Amniotic stem cell (primary cell): ENCODE results near the gene PRSS12.
"Not testable (repeated sequence)": the region's sequence is repeated elsewhere in the genome, so short reads cannot be mapped to it uniquely, and the experiment has no call there.

Source experiments
- DNase-seq: peaks from one replicate; lab custom pipeline; 2025; lab: John Stamatoyannopoulos, UW

The PRSS12 gene

GRCh38 chr4:118322831-118323502 is 29.8 kb downstream of the PRSS12 start:
- no peak for DNase-seq

DNA sequence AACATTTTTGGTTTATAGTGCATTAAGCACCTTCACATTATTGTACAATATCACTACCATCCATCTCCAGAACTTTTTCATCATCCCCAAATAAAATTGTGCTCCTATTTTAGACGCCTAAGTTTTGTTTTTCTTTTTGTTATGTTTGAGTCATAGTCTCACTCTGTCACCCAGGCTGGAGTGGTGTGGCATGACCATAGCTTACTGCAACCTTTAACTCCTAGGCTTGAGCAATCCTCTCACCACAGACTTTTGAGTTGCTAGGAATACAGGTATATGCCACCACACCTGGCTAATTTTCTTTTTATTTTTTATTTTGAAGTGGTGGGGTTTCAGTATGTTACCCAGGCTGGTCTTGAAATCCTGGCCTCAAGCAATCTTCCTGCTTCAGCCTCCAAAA is 33.9 kb downstream of the PRSS12 start:
- no peak for DNase-seq

DNA sequence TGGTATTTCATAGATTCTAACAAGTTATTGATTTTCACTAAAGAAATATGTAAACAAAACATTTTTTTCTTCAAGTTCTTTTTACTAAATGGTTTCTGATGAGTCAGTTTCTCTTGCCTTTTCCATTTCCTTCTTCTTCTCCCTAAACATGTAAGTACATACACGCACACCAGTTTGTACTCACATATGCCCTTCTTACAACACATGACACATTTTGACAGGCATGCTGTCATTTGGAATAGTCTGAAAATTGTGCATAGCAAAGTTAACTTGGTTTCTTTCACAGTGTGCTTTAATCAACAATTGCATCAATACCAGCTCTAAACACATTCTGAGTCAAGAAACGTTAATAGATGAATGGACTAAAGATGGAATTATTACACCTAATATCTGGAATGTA is 35.1 kb downstream of the PRSS12 start:
- DNase-seq, result no peak

GRCh38 chr4:118314221-118314620 is 38.6 kb downstream of the PRSS12 start:
- no peak for DNase-seq

- DNase-seq, result no peak
Observed at GRCh38 chr4:118313098-118313497, 39.7 kb downstream of the PRSS12 start.

DNA sequence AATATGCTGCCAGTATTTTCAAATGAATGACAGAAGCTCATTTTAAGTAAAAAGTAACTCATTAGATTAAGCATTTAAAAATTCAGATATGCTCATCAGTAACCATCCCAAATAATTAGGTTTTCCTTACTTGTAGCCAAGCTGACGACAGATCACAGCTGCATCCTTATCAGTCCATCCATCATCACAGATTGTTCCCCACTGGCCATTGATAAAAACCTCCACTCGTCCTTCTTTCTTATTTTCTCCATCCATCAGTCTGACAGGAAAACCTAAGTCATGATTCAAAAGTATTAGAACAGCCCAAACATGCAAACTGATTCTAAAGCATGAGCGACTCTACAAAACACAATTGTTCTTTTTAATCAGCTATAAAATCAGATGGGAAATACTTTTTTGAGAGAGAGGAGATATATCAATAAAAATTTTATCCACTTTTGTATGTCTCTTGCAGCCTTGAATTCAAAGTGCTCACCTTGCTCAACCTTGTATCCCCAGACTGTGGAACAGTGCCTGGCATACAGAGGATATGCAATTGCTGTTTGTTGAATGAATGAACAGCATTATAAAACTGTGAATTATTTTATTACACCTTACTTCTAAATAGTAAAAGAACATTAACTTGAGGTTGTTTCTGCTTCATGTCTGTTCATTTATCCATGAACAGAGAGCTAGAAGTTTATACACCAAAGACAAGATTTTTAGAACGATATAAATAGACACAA is 44.3 kb downstream of the PRSS12 start:
- no peak for DNase-seq

GRCh38 chr4:118307643-118308042 is 45.2 kb downstream of the PRSS12 start:
- DNase-seq, result no peak

DNA sequence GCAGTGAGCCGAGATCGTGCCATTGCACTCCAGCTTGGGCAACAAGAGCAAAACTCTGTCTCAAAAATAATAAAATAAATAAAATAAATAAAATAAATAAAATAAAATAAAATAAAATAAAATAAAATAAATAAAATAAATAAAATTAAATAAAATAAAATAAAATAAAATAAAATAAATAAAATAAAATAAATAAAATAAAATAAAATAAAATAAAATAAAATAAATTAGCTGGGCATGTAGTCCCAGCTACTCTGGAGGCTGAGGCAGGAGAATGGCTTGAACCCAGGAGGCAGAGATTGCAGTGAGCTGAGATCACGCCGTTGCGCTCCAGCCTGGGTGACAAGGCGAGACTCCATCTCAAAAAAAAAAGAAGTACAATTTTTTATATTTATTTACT is 53.2 kb downstream of the PRSS12 start:
- DNase-seq, result not testable (repeated sequence)

- no peak for DNase-seq
Observed at GRCh38 chr4:118296729-118297128, 56.1 kb downstream of the PRSS12 start.

DNA sequence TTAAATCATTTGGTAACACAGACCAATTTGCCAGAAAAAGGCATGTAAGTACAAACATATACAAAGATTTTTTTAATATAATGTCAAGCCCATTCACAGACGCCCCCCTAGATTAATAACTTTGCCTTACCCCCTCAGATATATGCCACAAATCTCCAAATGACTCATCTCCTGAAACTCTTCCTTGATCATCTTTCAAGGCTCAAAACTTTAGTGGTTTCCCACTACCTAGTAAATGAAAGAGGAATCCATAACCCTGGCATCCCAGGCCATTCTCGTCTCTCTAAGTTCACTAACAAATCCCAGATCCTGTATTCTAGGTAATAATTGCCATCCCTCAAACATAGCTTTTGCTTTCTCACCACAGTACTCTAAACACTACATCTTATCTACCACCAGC is 61.9 kb downstream of the PRSS12 start:
- DNase-seq, result no peak

- DNase-seq, result peak; percentile 60
Observed at GRCh38 chr4:118289794-118290193, 63.0 kb downstream of the PRSS12 start.

- DNase-seq, result no peak
Observed at GRCh38 chr4:118287711-118288451, 64.9 kb downstream of the PRSS12 start.

GRCh38 chr4:118286685-118287084 is 66.1 kb downstream of the PRSS12 start:
- no peak for DNase-seq

DNA sequence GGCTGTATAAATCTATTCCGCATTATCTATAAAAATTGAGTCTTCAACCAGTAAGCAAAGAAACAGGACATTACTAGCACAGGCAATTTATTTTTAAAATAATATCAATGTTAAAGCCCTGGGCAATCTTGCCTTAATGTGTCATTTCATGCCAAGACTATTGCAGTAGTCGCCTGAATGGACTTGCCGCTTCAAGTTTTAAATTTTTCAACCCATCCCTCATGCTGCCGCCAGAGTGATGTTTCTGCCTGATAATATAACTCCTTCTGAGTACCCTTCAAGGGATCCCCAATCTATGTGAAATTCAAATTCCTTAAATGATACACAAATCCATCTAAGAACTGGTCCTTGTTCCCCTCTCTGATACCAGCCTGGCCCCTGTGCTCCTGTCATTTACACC is 66.9 kb downstream of the PRSS12 start:
- no peak for DNase-seq

DNA sequence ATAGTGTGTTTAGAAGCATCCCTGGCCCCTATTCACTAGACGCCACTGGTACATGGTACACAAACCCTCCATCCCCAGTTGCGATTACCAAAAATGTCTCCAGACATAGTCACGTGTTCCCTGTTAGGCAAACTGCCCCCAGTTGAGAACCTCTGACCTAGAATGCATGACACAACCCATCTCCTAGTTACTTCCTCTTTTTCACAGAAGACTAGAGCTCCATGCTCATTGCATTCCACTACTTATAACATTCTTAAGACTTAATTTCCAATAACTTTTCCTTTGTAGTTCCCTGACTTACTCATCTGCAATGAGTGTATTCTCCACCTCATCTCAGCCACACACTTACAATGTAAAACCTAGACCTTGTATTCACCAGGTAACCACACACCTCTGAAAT is 68.6 kb downstream of the PRSS12 start:
- DNase-seq, result no peak

DNA sequence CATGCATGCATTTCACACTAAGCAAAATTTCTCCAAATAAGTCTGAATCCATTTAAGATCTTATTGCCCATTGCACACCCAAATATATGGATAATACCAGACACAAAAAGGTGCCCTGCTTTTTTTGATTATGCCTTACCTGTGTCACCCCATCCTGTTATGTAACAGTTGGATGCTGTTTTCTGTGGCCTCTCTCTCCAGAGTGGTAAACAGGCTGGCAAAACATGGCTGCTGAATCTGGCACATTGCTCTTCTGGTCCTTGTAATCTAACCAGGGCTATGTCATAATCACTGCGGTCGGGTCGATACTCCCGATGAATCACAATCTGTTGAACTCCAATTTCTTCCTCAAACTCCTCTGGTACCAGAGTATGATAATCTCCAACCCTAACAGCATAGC is 70.1 kb downstream of the PRSS12 start:
- no peak for DNase-seq

GRCh38 chr4:118281611-118282442 is 71.0 kb downstream of the PRSS12 start:
- no peak for DNase-seq

- no peak for DNase-seq
Observed at GRCh38 chr4:118280501-118281218, 72.1 kb downstream of the PRSS12 start.

DNA sequence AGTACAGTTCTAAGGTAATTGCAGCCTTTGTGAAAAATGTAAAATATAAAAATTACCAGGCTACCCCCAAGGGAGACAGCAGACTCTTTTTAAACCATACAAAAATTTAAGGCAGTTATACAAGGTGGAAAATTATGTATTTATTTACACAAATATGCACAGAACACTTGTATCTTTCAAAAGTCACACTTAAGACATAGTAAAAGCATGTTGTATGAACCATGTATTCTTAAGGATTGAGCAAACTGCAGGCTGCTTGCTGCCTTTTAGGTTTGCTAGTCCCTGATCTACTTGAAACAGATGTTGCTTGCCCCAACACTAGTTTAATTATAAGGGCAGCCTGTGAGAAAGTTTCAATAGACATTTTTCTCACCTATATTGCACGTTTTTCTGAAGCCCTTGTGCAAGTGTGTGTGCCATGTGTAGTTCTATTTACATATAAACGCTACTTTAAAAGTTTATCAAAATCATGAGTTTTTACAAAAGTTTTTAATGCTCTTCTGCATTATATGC is 72.8 kb downstream of the PRSS12 start:
- DNase-seq, result no peak

GRCh38 chr4:118279328-118279727 is 73.5 kb downstream of the PRSS12 start:
- DNase-seq, result no peak
